Measurements from ENCODE around the gene FAM53A.
A peak's percentile ranks its signal among the peaks of the same experiment; 100 is the strongest.

FAM53A gene, protein sequence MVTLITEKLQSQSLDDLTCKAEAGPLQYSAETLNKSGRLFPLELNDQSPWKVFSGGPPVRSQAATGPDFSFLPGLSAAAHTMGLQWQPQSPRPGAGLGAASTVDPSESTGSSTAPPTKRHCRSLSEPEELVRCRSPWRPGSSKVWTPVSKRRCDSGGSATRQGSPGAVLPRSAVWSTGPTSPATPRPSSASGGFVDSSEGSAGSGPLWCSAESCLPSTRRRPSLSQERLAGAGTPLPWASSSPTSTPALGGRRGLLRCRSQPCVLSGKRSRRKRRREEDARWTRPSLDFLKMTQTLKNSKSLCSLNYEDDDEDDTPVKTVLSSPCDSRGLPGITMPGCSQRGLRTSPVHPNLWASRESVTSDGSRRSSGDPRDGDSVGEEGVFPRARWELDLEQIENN

DNA sequence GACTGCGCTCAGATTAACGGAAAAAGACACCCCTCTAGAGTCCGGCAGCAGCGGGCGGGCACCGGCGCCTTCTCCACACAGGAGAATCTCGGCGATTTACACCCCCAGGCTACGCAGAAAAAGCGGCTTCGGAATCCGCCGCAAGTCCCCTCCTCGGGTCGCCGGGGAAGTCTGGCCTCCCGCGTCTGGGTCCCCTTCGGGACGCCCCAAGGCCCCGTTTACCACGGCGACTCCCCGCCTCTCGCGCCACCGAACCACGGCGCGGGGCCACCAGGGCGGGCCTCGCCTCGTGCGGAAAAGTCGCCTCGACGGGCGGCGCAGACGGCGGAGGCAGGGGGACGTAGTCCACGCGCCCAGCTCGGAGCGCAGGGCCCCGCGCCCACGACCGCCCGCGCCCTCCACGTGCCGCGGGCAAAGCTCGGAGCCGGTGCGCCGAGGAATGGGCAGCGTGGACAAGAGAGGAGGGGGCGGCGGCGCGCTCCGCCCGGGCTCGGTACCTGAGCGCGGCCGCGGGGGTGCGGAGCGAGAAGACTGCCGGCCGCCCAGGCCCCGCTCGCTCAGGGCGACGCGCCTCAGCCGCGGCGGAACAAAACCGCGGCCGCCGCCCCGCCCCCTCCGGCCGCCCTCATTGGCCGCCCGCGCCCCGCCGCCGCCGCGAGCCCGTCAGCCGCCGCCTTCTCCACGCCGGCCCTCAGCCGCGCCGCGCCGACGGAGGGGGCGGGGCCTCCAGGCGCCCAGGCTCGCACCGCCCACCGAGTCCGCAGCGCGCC is at the start of gene FAM53A:
Gene FAM53A (minus strand): TSS at position 578 of the 770 bp plus-strand sequence. CDS start 15,572 bp downstream, outside the sequence.
- DNase-seq = peak; percentile 91

DNA sequence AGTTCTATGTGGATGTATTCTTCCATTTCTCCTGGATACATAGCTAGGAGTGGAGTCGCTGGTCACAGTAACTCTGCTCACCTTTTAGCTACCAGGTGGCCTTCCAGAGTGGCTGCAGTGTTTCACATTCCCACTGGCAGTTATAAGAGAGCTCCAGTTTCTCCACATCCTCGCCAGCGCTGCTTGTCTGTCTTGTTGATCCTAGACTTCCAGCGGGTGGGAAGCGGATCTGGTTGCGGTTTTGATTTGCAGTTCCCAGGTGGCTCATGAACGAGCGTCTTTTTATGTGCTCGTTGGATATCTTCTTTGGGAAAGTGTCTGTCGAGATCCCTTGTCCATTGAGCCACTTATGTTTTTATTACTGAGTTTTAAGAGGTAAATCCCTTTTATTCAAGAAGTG is 48.8 kb upstream of the FAM53A start:
- DNase-seq = no peak

DNA sequence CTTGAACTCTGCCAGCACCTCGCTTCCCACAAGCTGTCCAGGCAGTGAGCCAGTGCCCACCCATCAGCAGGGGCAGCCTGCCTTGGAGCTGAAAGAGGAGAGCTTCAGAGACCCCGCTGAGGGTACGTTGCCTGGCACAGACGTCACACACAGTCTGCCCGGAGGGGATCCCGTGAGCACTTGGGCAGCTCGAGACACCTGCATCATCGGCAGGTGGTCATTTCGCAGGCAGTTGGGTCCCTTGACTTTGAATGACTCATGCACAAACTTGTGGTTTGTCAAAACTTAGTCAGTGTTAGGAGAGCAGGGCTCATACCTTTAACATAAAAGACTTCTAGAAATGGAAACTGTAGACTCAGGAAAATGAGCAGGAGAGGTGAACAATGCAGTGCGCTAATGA is 47.1 kb upstream of the FAM53A start:
- DNase-seq = no peak

DNA sequence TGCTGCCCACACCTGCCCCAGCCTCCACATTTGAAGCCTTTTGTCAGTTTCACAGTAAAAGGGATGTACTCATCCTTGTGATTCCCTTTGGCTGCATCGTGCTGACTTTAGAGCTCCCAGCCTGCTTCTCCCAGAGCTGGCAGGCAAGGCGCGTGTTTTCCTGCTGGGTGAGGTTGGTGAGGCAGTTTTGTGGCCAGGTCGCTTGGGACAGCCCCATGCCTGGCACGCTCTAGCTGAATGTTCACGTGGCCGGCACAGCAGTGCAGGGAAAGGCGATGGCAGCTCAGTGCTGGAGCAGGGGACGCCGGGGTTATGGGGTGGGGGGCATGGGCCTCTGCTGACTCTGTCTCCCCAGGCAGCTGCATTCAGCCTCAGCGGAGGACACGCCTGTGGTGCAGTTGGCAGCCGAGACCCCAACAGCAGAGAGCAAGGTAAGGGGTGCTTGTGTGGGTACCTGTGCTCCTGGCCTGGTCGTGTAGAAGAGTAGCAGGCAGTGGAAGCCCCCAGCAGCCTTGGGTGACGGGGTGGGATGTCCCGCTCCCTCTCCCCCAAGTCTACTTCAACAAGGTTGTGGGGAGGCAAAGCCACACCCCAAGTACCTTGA is 46.5 kb upstream of the FAM53A start:
- peak; percentile 27 for DNase-seq

DNA sequence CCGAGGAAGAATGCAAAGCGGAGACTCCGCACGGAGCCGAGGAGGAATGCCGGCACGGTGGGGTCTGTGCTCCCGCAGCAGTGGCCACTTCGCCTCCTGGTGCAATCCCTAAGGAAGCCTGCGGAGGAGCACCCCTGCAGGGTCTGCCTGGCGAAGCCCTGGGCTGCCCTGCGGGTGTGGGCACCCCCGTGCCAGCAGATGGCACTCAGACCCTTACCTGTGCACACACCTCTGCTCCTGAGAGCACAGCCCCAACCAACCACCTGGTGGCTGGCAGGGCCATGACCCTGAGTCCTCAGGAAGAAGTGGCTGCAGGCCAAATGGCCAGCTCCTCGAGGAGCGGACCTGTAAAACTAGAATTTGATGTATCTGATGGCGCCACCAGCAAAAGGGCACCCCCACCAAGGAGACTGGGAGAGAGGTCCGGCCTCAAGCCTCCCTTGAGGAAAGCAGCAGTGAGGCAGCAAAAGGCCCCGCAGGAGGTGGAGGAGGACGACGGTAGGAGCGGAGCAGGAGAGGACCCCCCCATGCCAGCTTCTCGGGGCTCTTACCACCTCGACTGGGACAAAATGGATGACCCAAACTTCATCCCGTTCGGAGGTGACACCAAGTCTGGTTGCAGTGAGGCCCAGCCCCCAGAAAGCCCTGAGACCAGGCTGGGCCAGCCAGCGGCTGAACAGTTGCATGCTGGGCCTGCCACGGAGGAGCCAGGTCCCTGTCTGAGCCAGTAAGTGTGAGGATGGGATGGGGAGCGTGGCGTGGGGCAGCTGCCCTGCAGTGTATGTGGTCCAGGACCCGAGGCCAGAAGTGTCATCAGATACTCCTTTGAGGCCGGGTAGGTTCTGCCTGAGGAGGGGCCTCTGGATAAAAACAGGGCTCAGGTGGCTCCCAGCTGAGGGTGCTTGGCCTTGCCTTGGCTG is 44.2 kb upstream of the FAM53A start:
- DNase-seq = no peak

DNA sequence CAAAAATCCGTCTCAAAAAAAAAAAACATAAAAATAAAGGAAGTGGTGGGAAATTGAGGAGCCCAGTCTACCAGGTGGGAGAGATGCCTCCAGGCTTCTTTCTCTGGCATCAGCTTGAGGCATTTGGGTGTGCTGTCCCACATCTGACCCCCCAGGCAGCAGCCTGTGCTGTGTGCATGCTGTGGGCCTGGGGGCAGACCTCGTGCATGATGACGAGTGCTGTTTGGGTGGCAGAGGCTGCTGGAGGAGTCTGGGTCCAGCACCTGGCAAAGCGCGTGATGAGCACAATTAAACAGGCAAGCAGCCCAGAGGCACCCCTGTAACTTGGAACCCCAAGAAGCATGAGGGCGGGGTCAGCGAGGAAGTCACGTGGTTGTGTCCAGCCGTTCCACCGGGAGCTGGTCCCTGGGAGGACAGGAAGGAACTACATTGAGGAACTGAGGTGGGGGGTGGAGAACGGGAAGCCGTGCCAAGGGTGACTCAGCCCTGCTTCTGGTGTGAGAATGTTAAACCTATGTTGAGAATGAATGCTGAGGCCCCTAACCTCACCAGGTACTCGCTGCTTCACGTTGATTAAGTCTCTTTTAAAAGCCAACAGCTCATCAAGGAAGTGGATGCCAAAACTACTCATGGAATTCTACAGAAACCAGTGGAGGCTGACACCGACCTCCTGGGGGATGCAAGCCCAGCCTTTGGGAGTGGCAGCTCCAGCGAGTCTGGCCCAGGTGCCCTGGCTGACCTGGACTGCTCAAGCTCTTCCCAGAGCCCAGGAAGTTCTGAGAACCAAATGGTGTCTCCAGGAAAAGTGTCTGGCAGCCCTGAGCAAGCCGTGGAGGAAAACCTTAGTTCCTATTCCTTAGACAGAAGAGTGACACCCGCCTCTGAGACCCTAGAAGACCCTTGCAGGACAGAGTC is 43.3 kb upstream of the FAM53A start:
- DNase-seq = no peak

DNA sequence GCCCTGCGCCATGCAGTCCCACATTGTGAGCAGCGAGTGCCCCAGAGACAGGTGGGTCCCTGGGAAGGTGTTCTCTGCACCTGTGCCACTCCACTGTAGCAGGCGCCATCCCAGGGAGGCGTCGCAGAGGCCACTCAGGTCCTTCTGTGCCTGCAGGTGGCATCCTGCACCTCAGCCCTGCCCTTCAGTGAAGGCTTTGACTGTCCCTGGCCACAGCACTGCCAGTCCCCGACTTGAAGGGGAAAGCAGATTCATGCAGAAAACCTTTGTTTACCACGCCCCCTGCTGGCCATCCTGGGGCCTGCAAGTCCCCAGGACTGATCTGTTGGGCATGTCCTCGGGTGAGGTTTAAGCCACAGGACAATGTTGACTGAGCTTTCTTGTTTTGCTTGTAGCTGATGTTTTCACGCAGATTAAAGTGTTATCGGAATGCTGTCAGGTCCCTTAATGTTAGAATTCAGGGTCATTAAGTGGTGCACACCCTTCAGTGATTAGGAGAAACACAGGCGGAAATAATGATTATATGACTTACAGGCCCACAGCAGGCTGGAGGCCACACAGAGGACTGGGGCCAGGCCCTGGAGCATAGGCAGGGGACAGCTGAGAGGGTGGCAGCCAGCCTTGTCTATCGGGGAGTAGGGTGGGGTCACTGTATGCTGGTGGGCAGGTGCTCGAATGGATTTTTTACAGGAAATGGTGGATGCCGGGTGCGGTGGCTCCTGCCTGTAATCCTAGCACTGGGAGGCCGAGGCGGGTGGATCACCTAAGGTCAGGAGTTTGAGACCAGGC is 42.2 kb upstream of the FAM53A start:
- peak; percentile 82 for DNase-seq

DNA sequence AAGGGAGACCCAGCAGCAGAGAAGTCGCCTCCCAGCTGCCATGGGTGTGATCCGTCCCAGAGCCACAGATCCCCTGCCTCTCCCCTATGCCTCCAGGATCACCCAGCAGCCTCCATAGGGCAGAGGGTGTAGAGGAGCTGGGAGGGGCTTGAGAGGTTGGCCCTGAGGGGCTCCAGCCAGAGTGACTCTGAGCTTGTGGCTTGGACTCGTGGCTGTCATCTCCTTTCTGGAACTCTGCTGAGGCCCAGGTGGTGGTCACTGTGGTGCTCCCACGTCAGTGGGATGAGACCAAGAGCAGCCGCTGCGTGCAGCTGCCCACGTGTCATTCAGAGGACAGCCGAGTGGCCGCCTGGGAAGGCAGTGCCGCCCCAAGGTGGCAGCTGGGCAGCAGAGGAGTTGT is 41.4 kb upstream of the FAM53A start:
- DNase-seq = no peak

DNA sequence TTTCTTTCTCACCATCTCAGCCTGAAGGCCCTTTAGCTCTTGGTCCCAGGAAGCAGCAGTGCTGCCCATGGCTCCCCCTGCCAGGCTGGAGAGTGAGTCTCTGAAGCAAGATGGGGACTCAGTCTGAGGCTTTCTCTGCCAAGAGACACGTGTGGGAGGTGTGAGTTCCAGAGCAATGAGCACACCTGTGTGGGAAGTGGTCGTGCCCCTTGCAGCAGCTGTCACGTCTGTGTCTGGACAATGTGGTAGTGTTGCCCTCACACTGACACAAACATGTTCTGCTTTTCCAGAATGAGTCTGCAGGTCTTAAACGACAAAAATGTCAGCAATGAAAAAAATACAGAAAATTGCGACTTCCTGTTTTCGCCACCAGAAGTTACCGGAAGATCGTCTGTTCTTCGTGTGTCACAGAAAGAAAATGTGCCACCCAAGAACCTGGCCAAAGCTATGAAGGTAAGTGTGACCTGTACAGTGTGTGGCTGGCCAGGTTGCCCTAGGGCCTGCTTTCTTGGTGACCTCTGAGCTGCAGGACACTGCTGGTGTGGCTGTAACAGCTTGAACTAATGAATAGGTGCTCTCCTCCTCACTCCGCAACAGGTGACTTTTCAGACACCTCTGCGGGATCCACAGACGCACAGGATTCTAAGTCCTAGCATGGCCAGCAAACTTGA is 39.2 kb upstream of the FAM53A start:
- no peak for DNase-seq

DNA sequence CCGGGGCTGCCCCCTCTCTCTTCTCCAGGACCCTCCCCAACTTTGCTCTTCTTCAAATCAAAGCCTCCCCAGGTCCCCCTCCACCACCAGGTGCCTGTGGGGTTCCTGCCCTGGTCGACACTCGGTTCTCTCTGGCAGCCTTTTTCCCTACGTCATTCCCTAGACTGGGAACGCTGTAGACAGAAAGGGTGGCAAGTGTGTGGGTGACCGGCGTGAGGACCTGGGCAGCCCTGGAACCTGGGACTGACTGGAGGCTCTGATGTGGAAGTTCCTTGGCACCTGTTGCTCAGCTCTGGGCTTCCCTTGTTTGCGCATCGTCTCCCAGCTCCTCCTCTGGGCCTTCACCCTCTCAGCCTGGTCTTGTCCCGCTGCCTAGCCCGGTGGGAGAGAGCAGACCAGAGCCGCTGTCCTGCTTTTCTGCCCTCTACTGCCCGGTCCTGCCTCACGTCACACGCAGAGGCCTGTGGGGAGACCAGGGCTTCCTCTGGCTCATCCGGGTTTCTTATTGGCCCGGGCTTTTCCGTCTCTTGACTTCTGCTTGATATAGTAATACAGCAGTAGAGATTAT is 38.5 kb upstream of the FAM53A start:
- DNase-seq = no peak

DNA sequence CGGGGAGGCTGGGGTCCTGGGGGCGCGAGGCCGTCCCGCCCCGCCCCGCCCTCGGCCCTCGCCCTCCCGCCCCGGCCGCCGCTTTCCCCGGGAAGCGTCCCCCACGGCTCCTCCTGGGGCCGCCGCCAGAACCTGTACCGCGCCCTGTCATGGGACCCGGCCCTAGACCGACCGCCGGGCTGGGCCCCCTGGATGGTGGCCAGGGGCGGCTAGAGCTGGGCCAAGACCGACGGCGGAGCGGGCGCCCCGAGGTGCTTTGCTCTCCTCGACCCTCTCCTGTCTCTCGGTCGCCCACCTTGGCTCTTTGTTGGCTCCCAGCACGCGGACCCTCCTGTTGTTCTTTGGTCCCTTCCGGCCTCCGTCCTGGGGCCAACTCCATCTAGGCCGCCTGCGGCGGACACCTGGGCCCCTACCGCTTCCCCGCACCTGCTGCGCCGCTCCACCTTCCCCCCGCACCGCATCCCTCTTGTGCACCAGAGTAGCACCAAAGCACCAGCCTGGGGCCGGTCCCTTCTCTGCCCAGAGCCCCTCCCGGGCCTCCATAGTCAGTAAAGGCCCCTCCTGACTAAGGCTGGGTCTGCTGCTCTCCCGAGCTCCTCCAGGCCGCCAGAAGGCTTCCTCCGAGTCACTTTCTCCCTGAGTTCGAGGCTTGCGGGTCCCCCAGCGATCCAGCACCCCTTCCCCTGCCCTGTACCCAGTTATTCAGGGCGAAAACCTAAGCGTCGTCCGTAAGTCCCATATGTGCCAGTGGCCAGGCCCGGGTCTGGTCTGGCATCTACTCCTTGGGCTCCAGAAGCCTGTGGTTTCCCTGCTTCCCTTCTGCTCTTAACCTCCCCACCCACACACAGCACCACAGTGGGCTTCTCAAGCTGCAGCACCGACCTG is 37.8 kb upstream of the FAM53A start:
- no peak for DNase-seq

DNA sequence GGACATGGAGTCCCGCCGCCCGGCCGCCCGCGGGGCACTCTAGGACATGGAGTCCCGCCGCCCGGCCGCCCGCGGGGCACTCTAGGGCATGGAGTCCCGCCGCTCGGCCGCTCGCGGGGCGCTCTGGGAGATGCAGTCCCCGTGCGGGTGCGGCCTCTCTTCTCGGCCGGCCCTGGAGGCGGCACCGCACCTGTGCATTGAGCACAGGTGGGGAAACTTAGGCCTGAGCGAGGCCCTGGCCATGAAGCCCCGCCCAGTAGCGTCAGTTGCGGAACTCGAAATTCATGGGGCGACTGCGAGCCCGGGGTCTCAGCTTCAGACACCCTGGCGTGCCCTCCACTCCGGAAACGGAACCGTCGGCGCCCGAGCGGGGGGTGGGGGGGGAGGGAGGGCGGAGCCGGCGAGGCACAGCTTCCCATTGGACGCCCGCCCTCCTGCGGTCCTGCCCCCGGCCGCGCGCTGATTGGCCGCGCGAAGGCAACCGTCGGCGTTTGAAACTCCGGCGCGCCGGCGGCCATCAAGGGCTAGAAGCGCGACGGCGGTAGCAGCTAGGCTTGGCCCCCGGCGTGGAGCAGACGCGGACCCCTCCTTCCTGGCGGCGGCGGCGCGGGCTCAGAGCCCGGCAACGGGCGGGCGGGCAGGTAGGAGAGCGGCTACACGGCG is 37.0 kb upstream of the FAM53A start, which contains the start of the genes TACC3 and TMEM129:
Gene TACC3 (plus strand): TSS at position 519 of the 663 bp plus-strand sequence. CDS start 1,901 bp downstream, outside the sequence.
Gene TMEM129 (minus strand): TSS at position 321 of the 663 bp plus-strand sequence. CDS start 486 bp downstream, outside the sequence.
- peak; percentile 98 for DNase-seq

DNA sequence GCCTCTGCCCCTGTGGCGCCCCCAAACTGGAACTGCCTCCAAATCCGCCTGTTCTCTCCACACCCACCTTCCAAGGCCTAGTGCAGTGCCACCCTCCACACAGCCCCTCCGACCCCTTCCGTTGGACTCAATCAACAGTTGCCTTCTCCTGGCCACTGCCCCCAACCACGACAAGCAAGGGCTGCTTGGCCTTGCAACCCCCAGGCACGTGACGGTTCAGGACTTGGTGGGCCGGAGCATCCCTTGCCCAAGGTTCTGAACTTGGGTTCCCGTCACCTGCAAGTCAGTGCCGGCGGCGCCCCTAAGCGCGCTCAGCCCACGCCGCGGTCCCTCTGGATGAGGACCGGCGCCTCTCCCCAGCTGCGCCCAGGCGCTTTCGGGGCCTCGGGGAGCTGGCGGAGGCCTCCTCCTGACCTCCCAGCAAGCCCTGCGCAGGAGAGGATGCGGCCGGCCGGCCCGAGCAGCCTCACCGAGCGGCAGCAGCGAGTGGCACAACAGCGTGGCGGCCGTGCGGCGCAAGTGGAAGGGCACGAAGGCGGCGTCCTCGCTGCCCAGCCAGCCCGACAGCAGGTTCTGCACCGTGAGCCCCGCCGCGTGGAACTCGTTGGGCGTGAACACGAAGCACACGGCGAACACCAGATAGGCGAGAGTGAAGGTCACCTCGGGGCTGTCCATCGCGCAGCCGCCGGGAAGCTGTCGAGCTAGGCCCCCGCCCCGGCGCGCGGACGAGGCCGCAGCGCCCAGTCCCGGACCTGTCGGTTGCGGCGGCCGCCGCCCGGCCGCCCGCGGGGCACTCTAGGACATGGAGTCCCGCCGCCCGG is 36.3 kb upstream of the FAM53A start:
- no peak for DNase-seq

DNA sequence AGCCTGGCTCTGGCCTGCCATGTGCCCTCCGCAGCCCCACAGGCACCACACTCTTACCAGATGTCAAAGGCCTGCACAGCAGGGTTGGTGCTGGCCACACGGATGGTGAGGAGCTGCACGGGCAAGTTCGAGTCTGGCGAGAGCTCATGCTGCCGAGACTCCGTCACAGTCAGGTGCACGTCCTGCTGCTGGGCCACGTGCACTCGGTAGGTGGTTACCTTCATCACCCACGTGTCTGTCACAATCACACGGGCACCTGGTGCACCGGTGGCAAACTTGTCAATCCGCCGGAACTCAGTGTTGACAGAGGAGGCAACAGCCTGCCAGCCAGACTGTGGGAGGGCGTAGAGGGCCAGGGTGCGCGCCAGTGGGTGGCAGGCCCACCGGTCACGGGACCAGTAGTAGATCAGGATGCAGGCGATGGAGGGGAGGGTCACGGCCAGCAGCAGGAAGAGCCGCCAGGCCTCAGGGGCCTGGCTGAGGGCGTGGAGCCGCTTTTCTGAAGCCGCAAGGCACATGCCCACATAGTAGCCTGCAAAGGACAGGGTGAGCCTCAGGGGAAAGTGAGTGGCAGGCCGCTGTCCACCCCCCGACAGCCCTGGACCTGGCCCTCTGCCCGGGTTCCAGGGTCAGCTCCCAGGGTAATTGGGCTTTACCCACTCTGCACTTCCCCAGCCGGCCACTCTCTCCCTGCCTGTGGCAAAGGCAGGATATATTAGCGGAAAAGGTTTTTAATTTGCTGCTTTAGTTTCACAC is 34.2 kb upstream of the FAM53A start:
- DNase-seq = no peak

DNA sequence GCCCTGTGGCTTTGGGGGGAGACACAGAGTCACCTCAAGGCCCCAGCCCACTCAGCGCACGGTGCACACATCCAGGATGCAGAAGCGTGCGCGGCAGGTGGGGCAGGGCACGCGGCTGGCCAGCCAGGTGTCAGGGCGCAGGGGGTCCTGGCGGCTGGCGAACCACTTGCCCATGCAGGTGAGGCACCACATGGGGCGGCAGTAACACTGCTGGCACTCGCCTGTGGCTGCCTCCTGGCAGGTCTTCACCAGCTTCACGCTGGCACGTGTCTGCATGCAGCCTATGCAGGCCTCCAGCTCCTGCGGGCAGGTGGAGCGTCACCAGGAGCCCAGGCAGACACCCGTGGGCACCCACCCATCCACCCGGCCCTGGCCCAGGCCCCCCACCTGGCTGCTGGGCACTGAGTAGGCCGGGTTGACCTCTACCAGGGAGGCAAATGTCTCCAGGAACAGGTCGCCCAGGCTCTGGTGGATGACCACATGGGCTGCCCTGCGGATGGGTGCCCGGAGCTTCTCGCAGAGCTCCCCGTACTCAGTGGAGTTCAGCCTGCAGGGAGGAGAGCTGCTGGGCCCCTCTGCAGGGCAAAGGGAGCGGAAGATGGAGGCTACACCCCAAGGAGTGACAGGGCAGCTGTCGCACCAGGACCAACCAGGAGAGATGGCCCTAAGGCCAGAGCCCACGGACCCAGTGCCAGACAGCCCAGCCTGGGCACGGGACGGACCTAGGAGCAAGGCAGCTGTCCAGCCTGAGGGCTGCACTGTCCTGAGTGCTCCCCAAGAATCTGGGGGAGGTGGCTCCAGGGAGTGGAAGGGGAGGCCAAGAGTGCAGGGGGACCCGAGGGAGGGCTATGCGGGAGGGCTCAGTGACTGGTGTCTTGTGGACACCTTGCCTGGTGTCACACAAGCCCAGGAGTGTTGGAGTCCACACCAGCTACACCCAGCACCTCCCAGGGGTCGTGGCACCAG is 33.3 kb upstream of the FAM53A start:
- no peak for DNase-seq

Measured in left hindlimb (tissue), 1 donor.